IMR-90 (cell line): ENCODE measurements around the gene CAPZA2. TPM values are rescaled to one million over a fixed set of nuclear protein-coding genes. Genes with fewer than 3 reads are reported as not detected.

ENCODE experiments used
- ATAC-seq: fragments of 200-7000 bp; cut with Tn5 transposase; 2 replicates; pipeline ENCODE4 v1.9.1; 2020; ENCODE audit warnings: low read depth, mild to moderate bottlenecking, moderate library complexity
- BruUV-seq: library from RNA; stranded (reverse); fragments of 400-500 nt; replicated peaks from 2 replicates; lab custom pipeline; 2021; lab: Mats Ljungman, UMichigan
- CTCF ChIA-PET: fragments of 300-600 bp; formaldehyde crosslinking; extraction: SDS; loops from one replicate; lab custom pipeline; 2021; ENCODE audit warnings: antibody characterized with exemption; lab: Yijun Ruan, JAX
- POLR2A ChIA-PET: fragments of 300-600 bp; sonication (Branson Sonifier 250); formaldehyde crosslinking; loops from one replicate; lab custom pipeline; 2022; ENCODE audit warnings: antibody characterized with exemption; ENCODE audit not compliant: unreplicated experiment; lab: Charles Lee
- DNase-seq: peaks from one replicate; pipeline ENCODE4 v3.0.0; 2013
- H2AFZ ChIP-seq: replicated peaks from 2 replicates; pipeline ENCODE3; 2013; ENCODE audit warnings: low read length, mild to moderate bottlenecking; ENCODE audit not compliant: poor library complexity
- H2AK5ac ChIP-seq: 2 replicates; pipeline ENCODE4 v1.6.1; 2013; ENCODE audit warnings: low read depth, low read length, inconsistent platforms
- H2AK9ac ChIP-seq: replicated peaks from 2 replicates; pipeline ENCODE3; 2013; ENCODE audit warnings: mild to moderate bottlenecking, low read depth, low read length, moderate library complexity; ENCODE audit not compliant: poor library complexity
- H2BK120ac ChIP-seq: 2 replicates; pipeline ENCODE4 v1.6.1; 2013; ENCODE audit warnings: low read depth, low read length, inconsistent platforms
- H2BK15ac ChIP-seq: 3 replicates; pipeline ENCODE4 v1.6.1; 2013; ENCODE audit warnings: low read depth, low read length, inconsistent platforms
- H2BK20ac ChIP-seq: 2 replicates; pipeline ENCODE4 v1.6.1; 2013; ENCODE audit warnings: low read depth, mild to moderate bottlenecking, inconsistent platforms, low read length, moderate library complexity
- H2BK5ac ChIP-seq: 2 replicates; pipeline ENCODE4 v1.6.1; 2013; ENCODE audit warnings: mild to moderate bottlenecking, low read depth, low read length, inconsistent platforms; ENCODE audit not compliant: poor library complexity, severe bottlenecking
- H3K14ac ChIP-seq: replicated peaks from 2 replicates; pipeline ENCODE4 v1.6.1; 2013; ENCODE audit warnings: low read depth, low read length, inconsistent platforms
- H3K18ac ChIP-seq: 2 replicates; pipeline ENCODE4 v1.6.1; 2013; ENCODE audit warnings: low read depth, low read length, control low read depth
- H3K23ac ChIP-seq: 2 replicates; pipeline ENCODE4 v1.6.1; 2013; ENCODE audit warnings: low read depth, low read length, inconsistent platforms
- H3K27ac ChIP-seq: 2 replicates; pipeline ENCODE4 v1.5.1; 2013; ENCODE audit warnings: mild to moderate bottlenecking, control low read depth, low read length; ENCODE audit not compliant: insufficient read depth
- H3K27me3 ChIP-seq: 2 replicates; pipeline ENCODE4 v1.6.1; 2013; ENCODE audit warnings: low read length; ENCODE audit not compliant: control insufficient read depth, insufficient read depth
- H3K36me3 ChIP-seq: 2 replicates; pipeline ENCODE4 v1.6.1; 2013; ENCODE audit warnings: low read length, mixed read lengths; ENCODE audit not compliant: control insufficient read depth, insufficient read depth
- H3K4ac ChIP-seq: 2 replicates; pipeline ENCODE4 v1.6.1; 2013; ENCODE audit warnings: low read depth, low read length, inconsistent platforms
- H3K4me1 ChIP-seq: 2 replicates; pipeline ENCODE4 v1.6.1; 2013; ENCODE audit warnings: low read length, mixed read lengths; ENCODE audit not compliant: control insufficient read depth, insufficient read depth
- H3K4me2 ChIP-seq: 2 replicates; pipeline ENCODE4 v1.6.1; 2013; ENCODE audit warnings: low read depth, mild to moderate bottlenecking, control low read depth, low read length, moderate library complexity
- H3K4me3 ChIP-seq: 2 replicates; pipeline ENCODE4 v1.5.1; 2013; ENCODE audit warnings: low read depth, mild to moderate bottlenecking, control low read depth, low read length, moderate library complexity; ENCODE audit not compliant: insufficient read depth
- H3K56ac ChIP-seq: 2 replicates; pipeline ENCODE4 v1.6.1; 2013; ENCODE audit warnings: low read length, inconsistent platforms; ENCODE audit not compliant: insufficient read depth; ENCODE audit errors: extremely low read depth
- H3K79me1 ChIP-seq, 2 experiments: 2 replicates each; pipeline ENCODE4 v1.6.1; 2013; ENCODE audit warnings: low read length in 2 of 2, inconsistent platforms in 1 of 2, low read depth in 1 of 2
- H3K9ac ChIP-seq: 2 replicates; pipeline ENCODE4 v1.6.1; 2013; ENCODE audit warnings: low read depth, low read length, control low read depth
- H3K9me1 ChIP-seq: 2 replicates; pipeline ENCODE4 v1.6.1; 2013; ENCODE audit warnings: low read length, inconsistent platforms; ENCODE audit not compliant: insufficient read depth
- H3K9me3 ChIP-seq: 2 replicates; pipeline ENCODE4 v1.6.1; 2013; ENCODE audit warnings: low read length; ENCODE audit not compliant: control insufficient read depth, insufficient read depth
- H4K20me1 ChIP-seq: 2 replicates; pipeline ENCODE4 v1.6.1; 2013; ENCODE audit warnings: low read length, inconsistent platforms; ENCODE audit not compliant: insufficient read depth
- H4K5ac ChIP-seq: 2 replicates; pipeline ENCODE4 v1.6.1; 2013; ENCODE audit warnings: mild to moderate bottlenecking, low read depth, low read length, control low read depth
- H4K8ac ChIP-seq, 2 experiments: 2 replicates each; pipeline ENCODE4 v1.6.1; 2013; ENCODE audit warnings: low read depth in 2 of 2, low read length in 2 of 2, control low read depth in 1 of 2, inconsistent platforms in 1 of 2
- H4K91ac ChIP-seq: 2 replicates; pipeline ENCODE4 v1.6.1; 2013; ENCODE audit warnings: low read depth, low read length, inconsistent platforms; ENCODE audit not compliant: insufficient read depth
- CEBPB ChIP-seq: IDR thresholded peaks from 2 replicates; pipeline ENCODE4 v1.6.1; 2012; ENCODE audit warnings: low read depth, low read length, improper control_type of control experiment
- CHD1 ChIP-seq: IDR thresholded peaks from 2 replicates; pipeline ENCODE4 v1.6.1; 2012; ENCODE audit warnings: low read depth, low read length, improper control_type of control experiment
- FOS ChIP-seq: fragments of 150-350 bp; IDR thresholded peaks from 2 replicates; pipeline ENCODE4 v1.6.1; 2016; ENCODE audit warnings: low read depth, low read length
- MAFK ChIP-seq: IDR thresholded peaks from 2 replicates; pipeline ENCODE4 v1.6.1; 2012; ENCODE audit warnings: low read depth, low read length, improper control_type of control experiment
- MXI1 ChIP-seq: IDR thresholded peaks from 2 replicates; pipeline ENCODE4 v1.6.1; 2012; ENCODE audit warnings: low read depth, mild to moderate bottlenecking, low read length, moderate library complexity, borderline replicate concordance
- NFE2L2 ChIP-seq: fragments of 150-350 bp; IDR thresholded peaks from 2 replicates; pipeline ENCODE4 v1.6.1; 2016; ENCODE audit warnings: low read depth, mild to moderate bottlenecking, low read length
- POLR2A ChIP-seq: IDR thresholded peaks from 2 replicates; pipeline ENCODE4 v1.6.1; 2012; ENCODE audit warnings: mild to moderate bottlenecking, low read depth, low read length
- RAD21 ChIP-seq: IDR thresholded peaks from 2 replicates; pipeline ENCODE4 v1.6.1; 2012; ENCODE audit warnings: low read length, improper control_type of control experiment
- RCOR1 ChIP-seq: IDR thresholded peaks from 2 replicates; pipeline ENCODE4 v1.6.1; 2012; ENCODE audit warnings: mild to moderate bottlenecking, low read length, improper control_type of control experiment; ENCODE audit not compliant: insufficient replicate concordance
- RFX5 ChIP-seq: IDR thresholded peaks from 2 replicates; pipeline ENCODE4 v1.8.0; 2012; ENCODE audit warnings: low read depth, mild to moderate bottlenecking, low read length, moderate library complexity
- SMC3 ChIP-seq: fragments of 150-350 bp; IDR thresholded peaks from 2 replicates; pipeline ENCODE4 v1.6.1; 2016; ENCODE audit warnings: low read depth, mild to moderate bottlenecking, antibody characterized with exemption, low read length, moderate library complexity
- dilution Hi-C: fragments of 300-500 bp; cut with HindIII; formaldehyde crosslinking; loops from one replicate; pipeline ENCODE4 v1.14.3; 2018; ENCODE audit warnings: low sequenced_read_pairs; ENCODE audit not compliant: unreplicated experiment
- in situ Hi-C: fragments of 300-500 bp; cut with MboI; formaldehyde crosslinking; loops from 3 replicates; pipeline ENCODE4 v1.14.3; 2019; ENCODE audit warnings: low sequenced_read_pairs, inconsistent platforms, mixed read lengths
- intact Hi-C: fragments of 100-400 bp; cut with micrococcal nuclease; formaldehyde crosslinking; loops from 2 replicates; pipeline ENCODE4 v1.10.0; 2022
- polyA plus RNA-seq, 3 experiments: library from polyadenylated mRNA; depleted of rRNA; stranded (reverse); fragments of >200 nt; gene quantifications; 2 replicates each; pipeline ENCODE4 v1.2.3, GENCODE V29; 2012; ENCODE audit warnings: low replicate concordance in 1 of 3
- total RNA-seq: library from RNA; depleted of rRNA; stranded (reverse); fragments of >200 nt; gene quantifications from 2 replicates; pipeline ENCODE4 v1.2.3, GENCODE V29; 2012
- TF ChIP-seq, protein P1 (sequence below): fragments of 150-350 bp; IDR thresholded peaks from 2 replicates; pipeline ENCODE4 v1.6.1; 2016; ENCODE audit warnings: low read depth, mild to moderate bottlenecking, low read length, moderate library complexity, borderline replicate concordance
- TF ChIP-seq, protein P2 (sequence below): fragments of 150-350 bp; IDR thresholded peaks from 2 replicates; pipeline ENCODE4 v1.6.1; 2017; ENCODE audit warnings: mild to moderate bottlenecking, antibody characterized with exemption, low read length, low read depth

CAPZA2 gene
- total and polyA plus RNA-seq, 2 of the 4 experiments (the other 2 are of a cell fraction), result 66.6 to 133 TPM

DNA sequence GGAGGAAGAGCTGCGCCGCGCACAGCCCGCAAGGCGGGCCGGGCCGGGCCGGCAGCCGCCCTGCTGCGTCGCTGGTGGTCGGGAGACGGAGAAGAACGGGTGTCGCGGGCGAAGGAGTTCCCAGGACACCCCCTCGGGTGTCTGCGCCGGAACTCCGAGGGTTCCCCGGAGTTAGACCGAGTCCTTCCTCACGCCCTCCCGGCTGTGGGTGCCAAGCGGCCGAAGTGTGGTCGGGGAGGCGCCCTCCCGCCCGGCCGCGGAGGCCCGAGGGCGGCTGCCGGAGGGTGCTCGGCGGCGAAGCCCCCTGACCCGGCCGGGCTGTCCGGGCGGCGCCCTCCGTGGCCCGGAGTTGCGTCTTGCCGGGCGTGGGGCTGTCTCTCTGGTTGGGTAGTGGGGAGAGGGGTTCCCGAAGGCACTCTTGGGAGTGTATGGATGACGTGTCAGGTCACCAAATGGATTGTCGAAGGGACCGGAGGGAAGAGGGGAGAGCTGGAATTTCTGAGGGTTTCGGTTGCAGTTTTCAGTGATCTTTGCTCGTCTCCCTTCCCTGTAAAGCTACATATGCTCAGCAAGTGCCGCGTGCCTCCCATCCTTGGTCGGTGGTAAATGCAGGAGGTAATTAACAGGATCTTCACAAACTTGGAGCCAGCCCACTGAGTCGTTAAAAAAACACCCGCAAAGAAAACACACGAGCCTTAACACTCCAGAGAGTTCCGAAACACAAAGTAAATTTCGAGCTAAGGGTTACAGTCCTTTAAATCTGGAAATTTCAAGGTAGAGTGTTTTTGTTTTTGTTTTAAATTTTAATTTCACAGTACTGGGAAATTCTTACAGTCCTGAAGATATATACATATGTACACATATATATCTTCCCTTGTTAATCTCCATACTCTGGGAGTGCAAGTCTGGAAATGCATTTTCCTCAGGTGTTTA, 91.8 kb downstream of the CAPZA2 start (continued):
- TF ChIP-seq, protein P1, sequence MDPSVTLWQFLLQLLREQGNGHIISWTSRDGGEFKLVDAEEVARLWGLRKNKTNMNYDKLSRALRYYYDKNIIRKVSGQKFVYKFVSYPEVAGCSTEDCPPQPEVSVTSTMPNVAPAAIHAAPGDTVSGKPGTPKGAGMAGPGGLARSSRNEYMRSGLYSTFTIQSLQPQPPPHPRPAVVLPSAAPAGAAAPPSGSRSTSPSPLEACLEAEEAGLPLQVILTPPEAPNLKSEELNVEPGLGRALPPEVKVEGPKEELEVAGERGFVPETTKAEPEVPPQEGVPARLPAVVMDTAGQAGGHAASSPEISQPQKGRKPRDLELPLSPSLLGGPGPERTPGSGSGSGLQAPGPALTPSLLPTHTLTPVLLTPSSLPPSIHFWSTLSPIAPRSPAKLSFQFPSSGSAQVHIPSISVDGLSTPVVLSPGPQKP, result no peak

DNA sequence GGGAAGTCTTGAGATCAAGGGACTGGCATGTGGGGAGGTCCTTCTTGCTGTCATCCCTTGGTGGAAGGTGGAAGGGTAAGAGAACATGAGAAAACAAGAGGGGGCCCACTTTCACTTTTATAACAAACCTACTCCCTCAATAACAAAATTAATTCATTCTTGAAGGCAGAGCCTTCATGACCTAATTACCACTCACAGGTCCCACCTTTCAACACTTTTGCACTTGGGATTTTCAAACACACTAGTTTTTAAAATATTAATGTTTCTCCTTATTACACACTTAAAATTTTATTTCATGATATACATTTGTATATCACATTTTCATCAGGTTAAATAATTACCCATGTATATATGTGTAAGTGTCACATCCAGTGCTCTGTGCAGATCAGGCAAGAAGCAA, 93.0 kb downstream of the CAPZA2 start:
- H2BK15ac ChIP-seq, result no peak overlapping the region
- H3K9me3 ChIP-seq, result no peaks in the 10 kb centered on the region
- no peak overlapping the region for H3K27ac ChIP-seq
- 0 out of 2 replicates have a peak, but pooled peaks cover 2% of the 10 kb centered on the region for H3K36me3 ChIP-seq
- H4K8ac ChIP-seq, result no peak overlapping the region
- dilution Hi-C loops, result no loop called here
- H4K20me1 ChIP-seq, result peaks cover 3% of the 10 kb centered on the region; the same call in 1 of the 2 replicates
- no peak overlapping the region for H4K5ac ChIP-seq
- H3K18ac ChIP-seq, result no peak overlapping the region
- H4K91ac ChIP-seq, result no peak overlapping the region
- ATAC-seq (no peak), DNase-seq (no peak)
- H2BK5ac ChIP-seq, result no peak overlapping the region
- peak overlapping the region; percentile 86; the same call in 1 of the 2 replicates for H3K23ac ChIP-seq
- peaks cover 9% of the 10 kb centered on the region for H3K4me1 ChIP-seq
- ChIA-PET CTCF (no interaction called here), POLR2A (no interaction called here)
- H3K79me1 ChIP-seq, result peaks cover 23 to 51% of the 10 kb centered on the region in 2 experiments
- no TSS peak for BruUV-seq
- no peak overlapping the region for H2AK5ac ChIP-seq
- H2AFZ ChIP-seq, result no peak overlapping the region
- no peak overlapping the region for H3K14ac ChIP-seq
- peaks cover 3% of the 10 kb centered on the region; the same call in 1 of the 2 replicates for H3K9me1 ChIP-seq
- no peak overlapping the region for H2AK9ac ChIP-seq
- H3K4ac ChIP-seq, result no peak overlapping the region
- H2BK120ac ChIP-seq, result no peak overlapping the region
- no peak overlapping the region for H3K56ac ChIP-seq
- in situ Hi-C loops, result no loop called here
- intact Hi-C loops, result no loop called here
- no peak overlapping the region for H2BK20ac ChIP-seq
- H3K9ac ChIP-seq, result no peak overlapping the region
- peak overlapping the region; percentile 89 for H3K4me2 ChIP-seq
- H3K4me3 ChIP-seq, result peak overlapping the region; percentile 67; the same call in 1 of the 2 replicates
- H3K27me3 ChIP-seq, result no peaks in the 10 kb centered on the region
- TF ChIP-seq MAFK (no peak), RAD21 (no peak), POLR2A (no peak), CEBPB (no peak), RCOR1 (no peak), NFE2L2 (no peak), FOS (no peak), RFX5 (no peak), SMC3 (no peak), CHD1 (no peak), MXI1 (no peak)
- TF ChIP-seq, protein P1, result no peak
- TF ChIP-seq, protein P2, sequence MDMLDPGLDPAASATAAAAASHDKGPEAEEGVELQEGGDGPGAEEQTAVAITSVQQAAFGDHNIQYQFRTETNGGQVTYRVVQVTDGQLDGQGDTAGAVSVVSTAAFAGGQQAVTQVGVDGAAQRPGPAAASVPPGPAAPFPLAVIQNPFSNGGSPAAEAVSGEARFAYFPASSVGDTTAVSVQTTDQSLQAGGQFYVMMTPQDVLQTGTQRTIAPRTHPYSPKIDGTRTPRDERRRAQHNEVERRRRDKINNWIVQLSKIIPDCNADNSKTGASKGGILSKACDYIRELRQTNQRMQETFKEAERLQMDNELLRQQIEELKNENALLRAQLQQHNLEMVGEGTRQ, result no peak
